NCI-H1417 (cell line): ENCODE measurements around the gene CTIF.

Experiments used
- DNase-seq, 3 experiments: peaks; one replicate each; lab custom pipeline; 2025; lab: John Stamatoyannopoulos, UW

The CTIF gene

GRCh38 chr18:48901145-48902022 lies 362.6 kb downstream of the CTIF start:
- no peak for DNase-seq

DNA sequence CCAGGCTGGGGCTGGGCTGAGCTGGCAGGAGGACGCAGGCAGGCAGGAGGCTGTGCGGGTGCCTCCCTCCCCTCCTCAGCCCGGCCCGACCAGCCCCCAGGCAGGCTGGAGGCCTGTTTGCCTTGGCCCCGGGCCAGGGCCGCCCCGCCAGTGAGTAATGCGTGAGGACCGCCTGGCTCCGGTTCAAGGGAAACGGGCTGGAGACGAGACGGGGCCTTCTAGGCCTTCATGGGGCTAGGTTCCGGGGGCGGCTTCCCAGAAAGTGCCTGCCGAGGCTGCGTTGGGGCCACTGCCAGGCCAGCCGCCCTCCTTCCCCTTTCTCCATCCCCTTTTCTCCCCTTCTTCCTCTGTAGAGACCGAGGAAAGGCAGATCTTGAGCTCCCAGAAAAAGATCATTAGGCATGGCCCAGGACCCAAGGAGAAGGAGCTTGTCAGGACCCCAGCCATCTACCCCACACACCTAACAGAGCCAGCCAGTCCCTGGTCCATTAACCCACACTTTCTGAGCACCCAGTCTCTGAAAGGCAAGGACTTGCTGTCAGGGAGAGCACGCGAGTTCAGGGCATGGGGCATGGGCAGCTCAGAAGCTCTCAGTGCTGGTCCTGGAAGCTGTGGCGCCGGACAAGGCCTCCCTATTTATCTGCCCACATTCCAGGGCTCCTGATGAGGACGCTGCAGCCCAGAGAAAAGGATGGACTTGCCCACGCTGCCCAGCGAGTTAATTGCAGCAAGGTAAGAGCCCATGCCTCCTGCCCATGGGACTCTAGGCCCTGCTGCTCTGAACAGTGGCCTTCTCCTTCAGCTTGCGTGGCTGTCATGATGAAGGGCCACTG lies 363.4 kb downstream of the CTIF start:
- peak; percentile 14 to 91 (median 88) for DNase-seq

DNA sequence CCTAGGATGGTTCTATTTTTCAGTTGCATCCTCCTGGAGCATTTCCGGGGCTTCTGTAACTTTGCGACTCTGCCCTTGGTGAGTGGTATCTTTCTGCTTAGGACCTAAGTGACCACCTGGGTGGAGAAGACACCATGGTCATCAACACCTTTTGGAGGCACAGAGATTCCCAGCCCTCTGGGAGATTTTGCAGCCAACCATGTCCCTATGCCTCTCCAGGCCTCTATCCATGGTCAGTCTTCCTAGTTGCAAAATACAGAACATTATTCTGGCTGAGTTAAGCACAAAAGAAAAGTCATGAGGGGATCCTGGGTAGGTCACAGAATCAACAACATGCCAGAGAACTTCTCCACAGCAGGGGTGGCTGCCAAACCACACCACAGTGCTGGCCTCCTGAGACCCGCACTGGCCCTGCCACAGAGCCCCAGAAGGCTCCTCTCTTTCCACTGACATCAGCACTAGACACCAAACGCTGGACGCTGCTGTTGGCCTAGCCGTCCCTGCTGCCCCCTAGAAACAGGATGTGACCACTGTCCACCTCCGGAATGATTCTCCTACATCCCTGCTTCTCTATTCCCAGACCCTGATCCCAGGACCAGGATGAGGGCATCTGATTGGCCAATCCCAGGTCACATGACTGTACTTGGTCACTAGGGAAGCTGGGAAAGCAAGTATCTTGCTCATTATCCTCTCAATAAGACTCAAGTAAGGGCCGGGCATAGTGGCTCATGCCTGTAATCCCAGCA lies 364.2 kb downstream of the CTIF start:
- no peak for DNase-seq

DNA sequence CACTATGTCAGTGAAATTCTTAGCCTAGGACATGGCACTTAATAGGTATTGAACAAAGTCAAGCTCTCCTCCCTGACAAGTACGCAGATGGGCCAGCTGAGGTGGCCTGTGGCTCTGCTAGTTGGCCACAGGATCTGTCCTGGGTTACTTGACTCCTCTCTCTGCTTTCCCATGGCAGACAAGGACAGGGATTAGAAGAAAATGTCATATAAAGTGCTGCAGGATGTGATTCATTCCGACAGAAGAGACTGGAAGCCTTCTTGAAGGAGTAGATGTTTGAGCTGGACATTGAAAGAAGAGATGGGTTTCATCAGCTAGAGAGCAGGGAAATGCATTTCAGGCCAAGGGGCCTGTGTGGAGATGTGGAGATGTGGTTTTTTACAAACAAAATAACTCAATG lies 365.3 kb downstream of the CTIF start:
- DNase-seq: no peak

- no peak for DNase-seq
Observed at GRCh38 chr18:48904847-48905394, 366.1 kb downstream of the CTIF start.

- DNase-seq: no peak
Observed at GRCh38 chr18:48905513-48905912, 366.7 kb downstream of the CTIF start.

GRCh38 chr18:48908916-48909315 lies 370.1 kb downstream of the CTIF start:
- DNase-seq: no peak

DNA sequence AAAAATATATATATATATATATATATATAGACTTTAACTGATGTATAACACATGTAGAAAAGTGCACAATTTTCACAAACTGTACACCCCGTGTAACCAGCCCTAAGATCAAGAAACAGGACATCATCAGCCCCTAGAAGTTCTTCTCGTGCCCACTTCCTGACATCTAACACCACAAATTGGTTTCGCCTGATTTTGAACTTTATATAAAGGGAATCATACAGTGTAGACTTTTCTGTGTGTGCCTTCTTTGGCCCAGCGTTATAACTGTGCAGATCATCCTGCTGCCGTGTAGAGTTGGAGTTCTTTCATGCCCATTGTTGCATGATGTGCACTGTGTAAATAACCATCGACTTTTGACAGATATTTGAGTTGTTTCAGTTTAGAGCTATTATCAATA lies 370.9 kb downstream of the CTIF start:
- DNase-seq: no peak

- no peak for DNase-seq
Observed at GRCh38 chr18:48910972-48911545, 372.2 kb downstream of the CTIF start.
